OCI-LY1 (cell line): Measurements from ENCODE around the gene UFC1.
A peak's percentile ranks its signal among the peaks of the same experiment; 100 is the strongest.

ENCODE experiments used
- H2AFZ ChIP-seq: fragments of 200-600 bp; sonication (generic), shearing (Covaris generic); 2 replicates; pipeline ENCODE4 v1.6.0; 2014; ENCODE audit warnings: antibody characterized with exemption, mild to moderate bottlenecking, low read length
- H3F3A ChIP-seq: fragments of 200-600 bp; sonication (generic), shearing (Covaris generic); 2 replicates; pipeline ENCODE4 v1.6.0; 2014; ENCODE audit warnings: mild to moderate bottlenecking, antibody characterized with exemption, low read length, moderate library complexity; ENCODE audit not compliant: insufficient read depth
- H3K27ac ChIP-seq: fragments of 200-600 bp; sonication (generic); 2 replicates; pipeline ENCODE4 v1.5.1; 2014; ENCODE audit warnings: low read length, mixed run types, mild to moderate bottlenecking, low read depth; ENCODE audit not compliant: poor library complexity, severe bottlenecking
- H3K27me3 ChIP-seq: fragments of 200-600 bp; sonication (generic); 2 replicates; pipeline ENCODE4 v1.6.0; 2014; ENCODE audit warnings: antibody characterized with exemption, mild to moderate bottlenecking, low read length, moderate library complexity; ENCODE audit not compliant: insufficient read depth
- H3K36me3 ChIP-seq: fragments of 200-600 bp; sonication (generic); 2 replicates; pipeline ENCODE4 v1.6.1; 2014; ENCODE audit warnings: mild to moderate bottlenecking, antibody characterized with exemption, low read length, moderate library complexity, mixed read lengths; ENCODE audit not compliant: insufficient read depth
- H3K4me1 ChIP-seq: fragments of 200-600 bp; sonication (generic); 2 replicates; pipeline ENCODE4 v1.5.1; 2014; ENCODE audit warnings: mild to moderate bottlenecking, low read length, moderate library complexity; ENCODE audit not compliant: insufficient read depth, severe bottlenecking
- H3K4me2 ChIP-seq: fragments of 200-600 bp; sonication (generic), shearing (Covaris generic); 2 replicates; pipeline ENCODE4 v1.6.1; 2014; ENCODE audit warnings: low read length
- H3K4me3 ChIP-seq: fragments of 200-600 bp; sonication (generic); 2 replicates; pipeline ENCODE4 v1.5.1; 2014; ENCODE audit warnings: low read length, low read depth, mild to moderate bottlenecking, mixed read lengths; ENCODE audit not compliant: poor library complexity, severe bottlenecking
- H3K79me2 ChIP-seq: fragments of 200-600 bp; shearing (Covaris generic); 2 replicates; pipeline ENCODE4 v1.6.1; 2016; ENCODE audit warnings: mixed run types, low read length, mixed read lengths; ENCODE audit not compliant: insufficient read depth
- H3K9ac ChIP-seq: fragments of 200-600 bp; sonication (generic), shearing (Covaris generic); 2 replicates; pipeline ENCODE4 v1.6.1; 2014; ENCODE audit warnings: mild to moderate bottlenecking, low read length, mixed read lengths
- H3K9me2 ChIP-seq: fragments of 200-600 bp; sonication (generic), shearing (Covaris generic); 2 replicates; pipeline ENCODE4 v1.6.1; 2014; ENCODE audit warnings: low read depth, mild to moderate bottlenecking, low read length, mixed read lengths
- H3K9me3 ChIP-seq: fragments of 200-600 bp; shearing (Covaris generic); 2 replicates; pipeline ENCODE4 v1.6.1; 2014; ENCODE audit warnings: low read length, mixed read lengths
- H4K20me1 ChIP-seq: fragments of 200-600 bp; sonication (generic), shearing (Covaris generic); 2 replicates; pipeline ENCODE4 v1.6.0; 2016; ENCODE audit warnings: mild to moderate bottlenecking, low read length; ENCODE audit not compliant: insufficient read depth
- CTCF ChIP-seq: fragments of 200-600 bp; sonication (generic), shearing (Covaris generic); IDR thresholded peaks from 2 replicates; pipeline ENCODE4 v1.5.1; 2017; ENCODE audit warnings: mild to moderate bottlenecking, antibody characterized with exemption, low read length, moderate library complexity, mixed read lengths
- EZH2 ChIP-seq: fragments of 200-600 bp; sonication (generic), shearing (Covaris generic); IDR thresholded peaks from 2 replicates; pipeline ENCODE4 v1.8.0; 2017; ENCODE audit warnings: borderline replicate concordance, mixed run types, mild to moderate bottlenecking, antibody characterized with exemption, low read length, moderate library complexity, mixed read lengths

UFC1 gene

GRCh38 chr1:161163793-161164192 is 10.0 kb downstream of the UFC1 start:
- H3K36me3 ChIP-seq = peaks cover 37% of the 10 kb centered on the region; the same call in 1 of the 2 replicates
- no peak overlapping the region for H3K4me3 ChIP-seq
- no peaks in the 10 kb centered on the region for H4K20me1 ChIP-seq
- H3K27ac ChIP-seq = no peak overlapping the region
- TF ChIP-seq CTCF = no peak
- TF ChIP-seq EZH2 = no peak
- no peak overlapping the region for H3K4me2 ChIP-seq
- no peaks in the 10 kb centered on the region for H3K9me3 ChIP-seq
- no peaks in the 10 kb centered on the region for H3K79me2 ChIP-seq
- H3K27me3 ChIP-seq = no peaks in the 10 kb centered on the region
- H3K9ac ChIP-seq = no peak overlapping the region
- no peaks in the 10 kb centered on the region for H3K9me2 ChIP-seq
- peaks cover 42% of the 10 kb centered on the region for H3K4me1 ChIP-seq
- no peak overlapping the region for H2AFZ ChIP-seq
- peaks cover 5% of the 10 kb centered on the region for H3F3A ChIP-seq

GRCh38 chr1:161164901-161165610 is 11.3 kb downstream of the UFC1 start:
- H3K4me2 ChIP-seq = peak overlapping the region; percentile 91

GRCh38 chr1:161165742-161166668 is 12.2 kb downstream of the UFC1 start, which contains the start of gene PPOX:
PPOX (plus strand) TSS chr1:161166426; CDS start chr1:161166848, 422 bp downstream.
- H3K4me3 ChIP-seq = peak within 1 kb of the TSS; percentile 79
- peak within 1 kb of the TSS; percentile 91 for H3K4me2 ChIP-seq
- H3K4me1 ChIP-seq = peaks cover 27% of the 10 kb centered on the region
- H3K27ac ChIP-seq = peak within 1 kb of the TSS; percentile 69
- H3K27me3 ChIP-seq = no peaks in the 10 kb centered on the region
- no peaks in the 10 kb centered on the region for H3K9me3 ChIP-seq
- no peak within 1 kb of the TSS for H2AFZ ChIP-seq
- TF ChIP-seq CTCF = peak; percentile 91
- TF ChIP-seq EZH2 = no peak
- H3K9ac ChIP-seq = peak within 1 kb of the TSS; percentile 83
- H4K20me1 ChIP-seq = no peaks in the 10 kb centered on the region
- no peaks in the 10 kb centered on the region for H3K9me2 ChIP-seq
- peaks cover 50% of the 10 kb centered on the region for H3K36me3 ChIP-seq
- peaks cover 5% of the 10 kb centered on the region for H3F3A ChIP-seq
- H3K79me2 ChIP-seq = no peaks in the 10 kb centered on the region

More at GRCh38 chr1:161164901-161165610, 11.3 kb downstream of the UFC1 start:
- Histone ChIP-seq H3K79me2 (no peaks in the 10 kb centered on the region), H4K20me1 (no peaks in the 10 kb centered on the region), H2AFZ (no peak overlapping the region), H3K27me3 (no peaks in the 10 kb centered on the region), H3F3A (peaks cover 5% of the 10 kb centered on the region), H3K36me3 (peaks cover 47% of the 10 kb centered on the region; the same call in 1 of the 2 replicates), H3K4me1 (peaks cover 36% of the 10 kb centered on the region), H3K9me2 (no peaks in the 10 kb centered on the region), H3K4me3 (peak overlapping the region; percentile 79), H3K9ac (peak overlapping the region; percentile 63), H3K9me3 (no peaks in the 10 kb centered on the region), H3K27ac (peak overlapping the region; percentile 69)
- TF ChIP-seq CTCF (no peak), EZH2 (no peak)
